GM21529 (cell line): ENCODE data around the gene FDCSP.
"Not testable (repeated sequence)": the region's sequence is repeated elsewhere in the genome, so short reads cannot be mapped to it uniquely, and the experiment has no call there.

ENCODE experiments used
- ATAC-seq: cut with Tn5 transposase; IDR thresholded peaks from one replicate; pipeline ENCODE4 v1.9.1; 2021; ENCODE audit not compliant: unreplicated experiment

FDCSP gene

DNA sequence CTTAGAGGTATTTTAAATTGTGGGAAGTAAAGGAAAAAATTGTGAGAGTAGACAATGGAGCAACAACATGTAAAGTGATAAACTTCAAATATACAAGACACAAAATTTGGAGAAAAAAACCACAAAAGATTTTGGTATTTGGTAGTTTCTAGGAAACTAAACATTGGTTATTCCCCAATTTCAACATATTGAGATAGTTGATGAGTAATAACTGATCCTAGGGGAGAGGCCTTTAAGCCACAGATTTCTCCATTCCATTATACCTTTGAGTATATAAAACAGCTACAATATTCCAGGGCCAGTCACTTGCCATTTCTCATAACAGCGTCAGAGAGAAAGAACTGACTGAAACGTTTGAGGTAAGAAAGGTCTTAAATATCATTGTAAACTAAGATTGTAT, at the start of gene FDCSP:
FDCSP (plus strand) TSS at position 301 of the 400 bp plus-strand sequence. CDS start 5,071 bp downstream, outside the sequence.
- ATAC-seq: no peak

DNA sequence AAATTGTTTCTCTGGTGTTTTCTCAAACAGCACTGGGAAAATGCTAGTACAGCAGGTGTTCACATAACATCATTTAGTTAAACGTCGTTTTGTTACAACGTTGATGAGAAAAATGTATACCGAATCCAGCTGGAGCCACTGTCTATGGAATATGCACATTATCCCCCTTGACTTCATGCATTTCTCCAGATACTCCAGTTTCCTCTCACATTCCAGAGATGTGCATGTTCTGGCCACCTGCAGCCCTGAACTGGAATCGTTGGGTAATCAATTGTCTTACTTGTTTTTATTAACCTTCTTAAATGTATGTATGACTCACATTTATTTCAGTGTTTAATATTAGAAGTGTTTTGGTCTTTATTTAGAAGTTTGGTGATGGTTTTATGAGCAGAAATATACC, 48.8 kb upstream of the FDCSP start:
- no peak for ATAC-seq

DNA sequence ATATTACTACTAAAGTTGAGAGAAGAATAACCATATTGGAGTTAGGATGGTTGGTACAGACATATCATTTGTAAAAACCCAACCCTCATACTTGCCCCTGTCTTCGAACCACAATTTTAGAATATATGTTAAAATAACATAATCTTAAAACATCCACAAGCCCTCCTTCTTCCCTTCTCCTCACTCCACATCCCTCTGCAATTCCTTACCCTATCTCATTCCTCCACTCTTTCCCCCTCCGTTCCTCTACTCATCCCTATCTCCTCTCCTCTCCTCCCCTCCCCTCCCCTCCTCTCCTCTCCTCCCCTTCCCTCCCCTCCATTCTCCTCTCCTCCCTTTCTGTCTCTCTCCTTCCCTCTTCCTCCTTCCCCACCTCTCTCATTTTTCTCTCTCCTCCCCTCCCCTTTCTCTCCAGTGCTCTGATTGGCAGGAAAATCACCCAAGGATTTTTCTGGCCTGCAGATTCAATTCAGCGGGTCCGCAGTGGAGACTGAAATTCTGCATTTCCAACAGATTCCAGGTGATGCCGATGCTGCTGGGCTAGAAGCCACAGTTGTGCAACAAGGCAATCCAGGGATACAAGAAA, 47.8 kb upstream of the FDCSP start:
- ATAC-seq: no peak

DNA sequence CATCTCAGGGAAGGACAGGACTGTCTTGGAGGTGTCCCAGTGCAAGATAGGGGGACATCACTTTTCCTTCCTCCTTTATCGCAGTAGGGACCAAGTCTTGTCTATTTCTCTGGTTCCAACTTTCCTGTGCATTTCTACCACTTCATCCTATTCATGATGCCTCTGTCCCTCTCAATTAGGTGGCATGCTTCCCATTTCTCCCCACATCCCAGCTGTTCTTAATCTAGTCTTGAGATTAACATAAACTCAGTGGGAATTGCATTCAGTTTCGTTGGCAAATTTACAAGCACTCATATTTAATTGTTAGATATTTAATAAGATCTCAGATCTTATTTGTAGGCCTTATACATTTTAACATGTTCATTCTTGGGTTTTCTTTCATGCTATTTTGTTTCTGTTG, 46.1 kb upstream of the FDCSP start:
- no peak for ATAC-seq

DNA sequence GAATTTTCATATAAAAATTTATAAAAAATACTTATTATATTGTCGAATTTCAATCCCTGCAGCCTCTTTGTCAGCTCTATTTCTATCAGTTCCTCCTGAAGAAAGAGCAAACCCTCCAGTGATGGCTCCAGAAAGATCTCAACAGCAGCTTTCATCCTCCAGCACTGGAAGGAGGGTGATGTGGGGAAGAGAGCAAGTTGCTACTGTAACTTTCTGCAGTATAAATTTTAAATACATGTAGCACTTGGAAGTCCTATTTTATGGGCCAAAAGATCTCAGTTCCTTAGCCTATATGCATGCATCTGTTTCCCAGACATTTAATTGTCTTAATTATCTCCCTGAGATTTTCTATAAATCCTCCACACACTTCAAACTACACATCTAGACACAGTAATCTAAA, 44.1 kb upstream of the FDCSP start:
- ATAC-seq: no peak

DNA sequence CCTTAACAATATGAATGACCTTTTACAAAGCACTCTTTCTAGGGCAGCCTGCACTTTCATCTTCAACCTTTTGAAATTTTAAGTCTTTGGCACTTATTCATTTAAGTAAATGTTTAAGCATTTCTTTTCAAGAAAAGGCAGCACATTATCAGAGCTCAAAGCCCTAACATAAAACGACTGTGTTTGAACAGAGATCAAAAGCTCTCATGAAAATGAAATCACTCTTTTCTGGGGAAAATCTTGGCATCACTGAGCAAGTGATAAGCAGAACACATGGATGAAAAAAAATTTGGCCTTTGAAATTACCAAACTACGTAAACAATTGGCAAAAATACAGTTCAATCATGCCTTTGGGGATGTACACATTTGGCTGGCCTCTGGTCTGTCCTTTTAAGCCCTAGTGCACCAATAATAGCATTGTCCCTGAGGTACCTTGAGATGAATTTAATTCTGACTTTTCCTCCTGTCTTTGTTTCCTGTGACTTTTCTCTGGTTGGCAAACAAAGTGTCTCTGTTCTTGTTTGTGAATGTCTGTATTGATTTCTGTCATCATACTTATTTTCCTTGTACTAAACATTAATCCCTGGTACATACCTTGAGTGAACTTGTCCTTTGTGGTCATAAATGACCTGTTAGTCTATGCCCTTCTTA, 43.3 kb upstream of the FDCSP start:
- ATAC-seq: no peak

DNA sequence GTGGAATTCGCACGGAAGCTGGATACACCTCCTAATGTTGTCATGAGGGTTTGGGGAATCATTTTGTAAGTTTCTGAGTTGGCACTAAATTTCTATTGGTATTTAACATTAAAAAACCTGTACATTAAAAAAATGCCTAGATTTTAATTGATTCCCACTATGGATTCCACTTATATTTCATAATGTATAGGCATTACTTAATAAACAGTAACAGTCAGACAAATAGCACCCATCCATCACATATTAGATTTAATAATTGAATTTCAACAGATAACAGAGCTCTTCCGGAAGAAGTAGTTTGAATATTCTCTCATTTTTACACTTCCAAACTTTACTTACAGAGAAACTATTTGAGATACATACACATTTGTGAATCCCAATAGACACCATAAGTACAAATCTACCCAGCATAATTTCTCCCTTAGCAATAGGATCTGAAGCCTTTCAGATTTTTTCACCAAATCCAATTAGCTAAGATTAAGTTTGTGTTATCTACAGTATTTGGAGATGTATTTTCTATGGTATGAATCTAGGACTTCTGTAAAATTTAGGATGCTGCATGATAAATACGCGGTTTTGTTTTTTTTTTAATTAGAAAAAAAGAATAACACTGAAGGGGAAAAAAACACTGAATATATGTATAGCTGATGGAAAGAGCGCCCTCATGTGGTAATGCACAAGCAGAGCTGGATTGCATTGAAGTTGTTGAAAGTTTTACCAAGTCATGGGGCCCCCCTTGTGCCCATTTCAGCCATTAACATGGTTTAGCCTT, 42.6 kb upstream of the FDCSP start:
- ATAC-seq: peak; percentile 87

DNA sequence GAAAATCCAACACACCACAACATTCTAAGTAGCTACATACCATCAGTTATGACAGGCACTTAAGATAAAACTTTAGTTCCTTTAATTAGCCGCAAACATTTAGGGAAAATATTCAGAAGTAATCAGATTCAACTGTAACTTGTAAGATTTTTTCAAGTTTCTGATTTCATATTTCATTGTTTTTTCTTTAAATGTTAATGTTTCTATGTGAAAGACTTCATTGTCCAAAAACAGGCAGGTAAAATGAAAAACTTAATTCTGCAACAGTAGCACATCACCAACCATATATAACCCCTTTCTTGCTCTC, 42.0 kb upstream of the FDCSP start:
- ATAC-seq: no peak

DNA sequence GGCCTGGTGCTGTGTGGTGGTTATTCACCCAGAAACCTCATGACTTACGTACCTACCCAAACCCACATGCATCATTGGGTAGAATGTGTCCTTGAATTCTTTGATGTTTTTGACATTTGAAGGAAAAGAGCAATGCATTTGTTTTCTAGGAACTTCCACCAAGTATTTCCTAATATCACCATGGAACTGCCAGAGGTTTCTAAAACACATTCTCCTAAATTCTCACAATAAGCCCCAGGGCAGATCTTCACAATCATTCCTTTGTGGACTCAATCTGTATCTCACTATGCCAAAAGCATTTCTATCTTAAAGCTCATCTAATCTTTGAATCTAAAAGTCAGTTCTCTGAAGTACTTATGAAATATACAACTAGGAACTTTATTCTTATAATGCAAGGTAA, 38.7 kb upstream of the FDCSP start:
- ATAC-seq: no peak

DNA sequence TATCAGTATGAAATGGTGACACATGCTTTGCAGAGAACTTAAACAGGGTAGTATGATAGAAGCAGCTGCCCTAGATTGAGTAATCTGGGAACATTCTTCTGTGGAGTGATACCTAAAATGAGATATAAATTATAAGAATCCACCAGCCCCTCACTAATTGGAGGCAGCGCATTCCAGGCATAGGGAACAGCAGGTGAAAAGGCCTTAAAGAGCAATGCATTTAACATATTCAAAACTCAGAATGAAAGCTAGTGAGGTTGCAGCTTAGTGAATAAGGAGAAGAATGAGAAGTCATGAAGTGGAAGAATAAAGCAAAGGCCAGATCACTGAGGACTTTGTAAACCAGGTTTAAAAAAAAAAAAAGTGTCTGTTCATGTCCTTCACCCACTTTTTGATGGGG, 35.3 kb upstream of the FDCSP start:
- no peak for ATAC-seq

DNA sequence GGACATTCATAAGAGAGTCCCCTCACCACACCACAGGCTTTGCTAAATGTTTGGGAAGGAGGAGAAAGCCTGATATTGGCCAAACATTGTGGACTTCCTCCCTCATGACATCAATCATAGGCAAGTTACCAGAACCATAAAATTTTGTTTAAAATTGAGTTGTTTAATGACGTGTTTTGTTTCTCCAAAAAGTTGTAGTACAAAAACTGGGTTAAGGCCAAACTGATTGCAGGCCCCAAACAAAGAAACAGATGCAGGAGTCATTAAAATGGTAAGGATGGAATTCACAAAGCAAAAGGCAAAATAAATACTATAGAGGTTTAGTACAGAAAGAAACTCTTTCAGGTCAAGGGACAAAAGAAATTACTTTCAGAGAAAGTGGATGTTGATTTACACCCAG, 34.3 kb upstream of the FDCSP start:
- ATAC-seq: no peak

DNA sequence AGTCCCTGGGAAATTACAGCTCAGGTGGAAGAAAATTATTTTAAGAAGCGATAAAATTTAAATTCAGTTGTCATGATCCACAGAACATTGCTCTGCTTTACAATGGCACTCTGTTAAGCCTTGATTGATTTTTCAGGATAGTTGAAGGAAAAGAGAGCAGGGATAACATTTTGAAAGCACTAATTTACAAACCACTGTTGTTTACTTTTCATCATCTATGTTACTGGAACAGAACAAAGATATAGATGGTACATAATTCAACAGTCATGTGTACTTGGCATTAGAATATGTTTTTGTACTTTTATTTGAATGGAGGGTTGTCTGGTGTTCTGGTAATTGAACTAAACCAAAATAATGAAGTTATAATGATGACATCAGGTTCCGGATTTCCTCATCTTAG, 33.0 kb upstream of the FDCSP start:
- no peak for ATAC-seq

DNA sequence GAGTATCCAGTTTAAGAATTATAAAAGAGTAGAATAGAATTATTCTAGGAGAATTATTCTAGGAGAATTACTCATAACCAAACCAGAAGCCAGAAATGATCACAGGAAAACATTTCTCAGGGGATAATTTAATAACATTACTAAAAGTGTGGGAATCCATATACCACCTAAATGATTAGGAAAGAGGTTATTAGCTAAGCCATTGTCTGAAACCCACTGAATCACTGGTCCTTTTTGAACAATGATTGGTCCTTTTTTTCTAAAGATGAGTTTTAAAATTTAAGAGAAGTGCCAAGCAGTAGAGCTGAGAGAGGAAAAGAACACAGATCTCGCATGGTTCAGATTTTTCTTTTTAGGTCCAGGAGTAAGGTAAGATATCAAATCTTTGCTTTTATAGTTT, 30.5 kb upstream of the FDCSP start, which contains the start of gene ODAM:
ODAM (plus strand) TSS at position 301 of the 400 bp plus-strand sequence. CDS start 819 bp downstream, outside the sequence.
- no peak for ATAC-seq

DNA sequence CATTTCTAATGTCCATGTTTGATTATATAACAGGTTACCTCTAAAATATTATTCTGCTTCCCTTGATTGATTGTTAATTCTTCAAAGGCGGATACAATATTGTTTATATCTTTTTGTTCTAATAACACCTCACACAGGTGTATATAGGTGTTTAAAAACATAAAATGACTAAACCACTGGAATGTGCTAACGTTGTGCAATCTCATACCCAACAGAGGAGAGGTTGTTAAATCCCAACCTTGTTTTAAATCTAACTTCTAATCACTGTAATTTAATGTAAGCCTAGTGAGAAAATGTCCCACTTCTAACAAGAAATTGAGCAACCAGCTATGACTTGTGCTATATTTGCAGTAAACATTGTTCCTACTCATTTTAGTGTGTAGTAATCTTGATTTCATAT, 29.1 kb upstream of the FDCSP start:
- no peak for ATAC-seq

DNA sequence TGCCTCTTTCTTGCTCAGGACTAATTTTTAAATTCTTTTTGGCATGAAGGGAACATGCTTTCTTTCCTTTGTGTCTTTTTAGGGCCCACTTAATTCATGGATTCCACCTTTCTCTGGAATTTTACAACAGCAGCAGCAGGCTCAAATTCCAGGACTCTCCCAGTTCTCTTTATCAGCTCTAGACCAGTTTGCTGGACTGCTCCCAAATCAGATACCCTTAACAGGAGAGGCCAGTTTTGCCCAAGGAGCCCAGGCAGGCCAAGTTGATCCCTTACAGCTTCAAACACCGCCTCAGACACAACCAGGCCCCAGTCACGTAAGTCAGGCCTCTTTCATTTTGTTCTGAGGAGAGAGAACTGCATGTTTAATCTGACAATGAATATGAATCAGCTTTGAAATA, 28.1 kb upstream of the FDCSP start:
- ATAC-seq: no peak

DNA sequence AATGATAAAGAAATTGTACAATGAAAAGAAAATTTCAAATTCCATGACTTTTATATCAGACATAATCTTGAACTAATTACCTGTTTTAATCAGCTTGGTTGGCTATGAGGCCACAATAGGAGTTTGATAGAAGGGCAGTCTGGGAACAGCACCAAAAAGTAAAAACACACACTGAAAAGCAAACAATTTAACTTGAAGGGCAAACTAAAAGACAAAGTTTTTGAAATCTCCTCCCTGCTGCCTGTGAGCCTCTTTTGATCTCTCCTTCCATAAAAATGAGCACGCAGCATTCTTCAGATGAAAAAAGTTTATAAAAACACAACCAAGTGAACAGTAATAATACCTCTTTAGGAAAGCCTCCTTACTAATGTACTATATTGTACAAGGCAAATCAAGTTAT, 22.3 kb upstream of the FDCSP start:
- ATAC-seq: no peak

DNA sequence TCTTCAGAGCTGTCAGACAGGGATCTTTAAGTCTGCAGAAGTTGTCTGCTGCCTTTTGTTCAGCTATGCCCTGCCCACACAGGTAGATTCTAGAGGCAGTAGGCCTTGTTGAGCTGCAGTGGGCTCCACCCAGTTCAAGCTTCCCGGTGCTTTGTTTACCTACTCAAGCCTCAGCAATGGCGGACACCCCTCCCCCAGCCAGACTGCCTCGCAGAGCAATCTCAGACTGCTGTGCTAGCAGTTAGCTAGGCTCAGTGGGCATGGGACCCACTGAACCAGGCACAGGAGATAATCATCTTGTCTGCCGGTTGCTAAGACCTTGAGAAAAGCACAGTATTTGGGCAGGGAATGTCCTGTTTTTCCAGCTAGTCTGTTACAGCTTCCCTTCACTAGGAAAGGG, 13.2 kb upstream of the FDCSP start:
- ATAC-seq: not testable (repeated sequence)

DNA sequence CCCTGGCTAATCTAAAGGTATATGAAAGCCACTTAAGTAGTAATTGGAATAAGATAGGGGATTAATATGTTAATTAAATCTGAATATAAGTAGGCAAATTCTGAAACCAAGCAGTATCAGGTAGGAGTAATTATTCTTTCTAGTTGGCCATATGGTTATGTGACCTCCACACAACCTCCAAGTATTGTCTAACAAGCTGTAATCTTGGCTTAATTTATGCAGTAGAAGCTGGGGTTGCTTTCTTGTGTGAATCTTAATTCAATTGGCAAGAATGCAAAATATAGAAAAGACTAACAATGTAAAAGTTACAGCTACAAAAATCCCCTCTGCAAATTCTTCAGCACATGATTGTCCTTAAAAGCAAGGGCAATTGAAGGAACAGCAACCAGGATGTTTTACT, 9.8 kb upstream of the FDCSP start:
- not testable (repeated sequence) for ATAC-seq

DNA sequence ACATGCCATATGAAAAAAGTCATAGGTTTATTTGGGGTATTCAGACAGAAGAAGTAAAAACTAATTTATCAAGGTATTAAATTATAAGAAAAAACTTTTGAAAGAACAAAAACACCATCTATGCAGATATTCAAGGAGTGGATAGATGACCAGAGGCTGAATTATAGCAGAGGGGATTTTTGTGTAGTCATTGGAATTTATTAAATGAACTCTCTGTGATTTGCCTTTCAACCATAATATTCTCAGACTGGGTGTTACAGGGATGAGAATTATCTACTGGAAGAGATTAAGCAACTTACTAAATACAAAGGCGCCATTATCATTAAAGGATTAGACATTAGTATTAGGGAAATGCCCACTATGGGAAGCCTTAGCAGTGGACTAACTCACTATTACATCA, 9.4 kb upstream of the FDCSP start:
- ATAC-seq: not testable (repeated sequence)

DNA sequence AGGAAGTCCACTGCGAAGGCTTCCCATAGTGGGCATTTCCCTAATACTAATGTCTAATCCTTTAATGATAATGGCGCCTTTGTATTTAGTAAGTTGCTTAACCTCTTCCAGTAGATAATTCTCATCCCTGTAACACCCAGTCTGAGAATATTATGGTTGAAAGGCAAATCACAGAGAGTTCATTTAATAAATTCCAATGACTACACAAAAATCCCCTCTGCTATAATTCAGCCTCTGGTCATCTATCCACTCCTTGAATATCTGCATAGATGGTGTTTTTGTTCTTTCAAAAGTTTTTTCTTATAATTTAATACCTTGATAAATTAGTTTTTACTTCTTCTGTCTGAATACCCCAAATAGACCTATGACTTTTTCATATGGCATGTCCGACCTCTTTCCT, 4.5 kb upstream of the FDCSP start:
- ATAC-seq: not testable (repeated sequence)

DNA sequence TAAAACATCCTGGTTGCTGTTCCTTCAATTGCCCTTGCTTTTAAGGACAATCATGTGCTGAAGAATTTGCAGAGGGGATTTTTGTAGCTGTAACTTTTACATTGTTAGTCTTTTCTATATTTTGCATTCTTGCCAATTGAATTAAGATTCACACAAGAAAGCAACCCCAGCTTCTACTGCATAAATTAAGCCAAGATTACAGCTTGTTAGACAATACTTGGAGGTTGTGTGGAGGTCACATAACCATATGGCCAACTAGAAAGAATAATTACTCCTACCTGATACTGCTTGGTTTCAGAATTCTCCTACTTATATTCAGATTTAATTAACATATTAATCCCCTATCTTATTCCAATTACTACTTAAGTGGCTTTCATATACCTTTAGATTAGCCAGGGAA, 4.1 kb upstream of the FDCSP start:
- ATAC-seq: not testable (repeated sequence)

DNA sequence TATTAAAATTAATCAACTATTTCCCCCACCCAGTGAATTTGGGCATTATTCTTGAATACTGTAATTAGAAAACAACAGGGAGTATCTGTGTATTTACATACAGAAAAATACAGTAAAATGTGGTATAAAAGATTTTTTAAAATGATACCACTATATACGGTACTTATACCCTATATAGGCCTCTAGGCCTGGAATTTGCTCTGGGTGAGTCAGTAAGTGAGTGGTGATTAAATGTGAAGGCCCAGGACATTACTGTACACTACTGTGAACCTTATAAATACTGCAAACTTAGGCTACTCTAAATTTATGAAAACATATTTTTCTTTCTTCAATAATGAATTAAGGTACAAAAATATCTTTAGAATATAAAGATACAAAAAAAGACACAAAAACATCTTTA, 10.2 kb downstream of the FDCSP start:
- ATAC-seq: no peak
